Measurements from ENCODE around the gene STARD13. TPM values are rescaled to one million over a fixed set of nuclear protein-coding genes. Genes with fewer than 3 reads are reported as not detected.

Gene STARD13
- total RNA-seq, 1 experiment from 2014 or later: 4.1 TPM

DNA sequence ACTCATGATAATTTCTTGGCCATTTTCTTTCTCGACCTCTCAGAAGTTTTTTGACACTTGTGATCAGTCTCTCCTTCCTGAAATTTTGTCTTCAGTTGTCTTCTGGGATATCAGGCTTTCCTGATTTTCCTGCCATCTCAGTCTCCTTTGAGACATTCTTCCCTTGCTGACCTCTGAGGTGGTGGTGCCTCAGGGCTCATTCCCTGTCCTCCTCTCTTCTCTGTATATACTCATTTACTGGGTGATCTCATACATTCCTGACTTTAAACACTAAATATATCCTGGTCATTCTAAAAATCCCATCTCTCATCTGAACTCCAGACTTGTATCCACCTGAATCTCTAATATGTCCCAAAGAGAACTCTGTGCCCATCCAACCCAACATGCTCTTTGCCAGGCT is 31.3 kb upstream of the STARD13 start:
- Histone ChIP-seq H3K4me2 (ENCODE audit: low read length) (no peak overlapping the region), H4K20me1 (ENCODE audit: insufficient read depth) (no peaks in the 10 kb centered on the region), H3K9me2 (ENCODE audit: insufficient read depth) (no peaks in the 10 kb centered on the region), H3K27ac (ENCODE audit: low read depth, low read length) (no peak overlapping the region), H3K9me3 (ENCODE audit: control insufficient read depth in 1 of 2, insufficient read depth in 1 of 2, low read depth in 1 of 2, low read length in 2 of 2) (no peaks in the 10 kb centered on the region), H3K36me3 (ENCODE audit: control insufficient read depth in 1 of 2, insufficient read depth in 2 of 2, low read length in 2 of 2) (no peaks in the 10 kb centered on the region), H3K79me2 (ENCODE audit: insufficient read depth, low read length) (no peaks in the 10 kb centered on the region), H3K4me1 (ENCODE audit: control insufficient read depth in 1 of 2, insufficient read depth in 2 of 2, low read length in 2 of 2) (no peaks in the 10 kb centered on the region), H3K27me3 (ENCODE audit: insufficient read depth, low read length) (no peaks in the 10 kb centered on the region), H3K4me3 (replicated peaks in 1 of 2; ENCODE audit: low read depth in 1 of 2, low read length in 2 of 2) (no peak overlapping the region), H2AFZ (ENCODE audit: low read depth, low read length, poor library complexity, severe bottlenecking) (no peak overlapping the region), H3K9ac (ENCODE audit: low read length) (no peak overlapping the region)
- CTCF ChIA-PET: no interaction called here
- TF ChIP-seq JUND (IDR thresholded peaks at IDR 0.05) (no peak), SP1 (IDR thresholded peaks at IDR 0.05; ENCODE audit: low read depth) (no peak), ZFX (IDR thresholded peaks at IDR 0.05) (no peak), POLR2AphosphoS5 (IDR thresholded peaks at IDR 0.05; ENCODE audit: low read depth, low read length) (no peak), RAD21 (IDR thresholded peaks at IDR 0.05; ENCODE audit: low read depth) (no peak), SRF (IDR thresholded peaks at IDR 0.05; ENCODE audit: low read depth) (no peak), ZNF274 (IDR thresholded peaks at IDR 0.05; ENCODE audit: low read depth, low read length) (no peak), ELF1 (IDR thresholded peaks at IDR 0.05; ENCODE audit: borderline replicate concordance, low read depth) (no peak), EZH2phosphoT487 (IDR thresholded peaks at IDR 0.05; ENCODE audit: borderline replicate concordance) (no peak), EZH2 (IDR thresholded peaks at IDR 0.05) (no peak), YY1 (IDR thresholded peaks at IDR 0.05; ENCODE audit: extremely low read depth, insufficient replicate concordance, low read depth, low read length) (no peak), TCF7L2 (IDR thresholded peaks at IDR 0.05; ENCODE audit: borderline replicate concordance, extremely low read depth, insufficient read depth, insufficient read length) (no peak), SIN3A (IDR thresholded peaks at IDR 0.05; ENCODE audit: low read depth) (no peak)
- TF ChIP-seq, protein P1, sequence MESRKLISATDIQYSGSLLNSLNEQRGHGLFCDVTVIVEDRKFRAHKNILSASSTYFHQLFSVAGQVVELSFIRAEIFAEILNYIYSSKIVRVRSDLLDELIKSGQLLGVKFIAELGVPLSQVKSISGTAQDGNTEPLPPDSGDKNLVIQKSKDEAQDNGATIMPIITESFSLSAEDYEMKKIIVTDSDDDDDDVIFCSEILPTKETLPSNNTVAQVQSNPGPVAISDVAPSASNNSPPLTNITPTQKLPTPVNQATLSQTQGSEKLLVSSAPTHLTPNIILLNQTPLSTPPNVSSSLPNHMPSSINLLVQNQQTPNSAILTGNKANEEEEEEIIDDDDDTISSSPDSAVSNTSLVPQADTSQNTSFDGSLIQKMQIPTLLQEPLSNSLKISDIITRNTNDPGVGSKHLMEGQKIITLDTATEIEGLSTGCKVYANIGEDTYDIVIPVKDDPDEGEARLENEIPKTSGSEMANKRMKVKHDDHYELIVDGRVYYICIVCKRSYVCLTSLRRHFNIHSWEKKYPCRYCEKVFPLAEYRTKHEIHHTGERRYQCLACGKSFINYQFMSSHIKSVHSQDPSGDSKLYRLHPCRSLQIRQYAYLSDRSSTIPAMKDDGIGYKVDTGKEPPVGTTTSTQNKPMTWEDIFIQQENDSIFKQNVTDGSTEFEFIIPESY (IDR thresholded peaks at IDR 0.05; ENCODE audit: extremely low read depth, insufficient replicate concordance, low read length): no peak
- TF ChIP-seq, protein P2, sequence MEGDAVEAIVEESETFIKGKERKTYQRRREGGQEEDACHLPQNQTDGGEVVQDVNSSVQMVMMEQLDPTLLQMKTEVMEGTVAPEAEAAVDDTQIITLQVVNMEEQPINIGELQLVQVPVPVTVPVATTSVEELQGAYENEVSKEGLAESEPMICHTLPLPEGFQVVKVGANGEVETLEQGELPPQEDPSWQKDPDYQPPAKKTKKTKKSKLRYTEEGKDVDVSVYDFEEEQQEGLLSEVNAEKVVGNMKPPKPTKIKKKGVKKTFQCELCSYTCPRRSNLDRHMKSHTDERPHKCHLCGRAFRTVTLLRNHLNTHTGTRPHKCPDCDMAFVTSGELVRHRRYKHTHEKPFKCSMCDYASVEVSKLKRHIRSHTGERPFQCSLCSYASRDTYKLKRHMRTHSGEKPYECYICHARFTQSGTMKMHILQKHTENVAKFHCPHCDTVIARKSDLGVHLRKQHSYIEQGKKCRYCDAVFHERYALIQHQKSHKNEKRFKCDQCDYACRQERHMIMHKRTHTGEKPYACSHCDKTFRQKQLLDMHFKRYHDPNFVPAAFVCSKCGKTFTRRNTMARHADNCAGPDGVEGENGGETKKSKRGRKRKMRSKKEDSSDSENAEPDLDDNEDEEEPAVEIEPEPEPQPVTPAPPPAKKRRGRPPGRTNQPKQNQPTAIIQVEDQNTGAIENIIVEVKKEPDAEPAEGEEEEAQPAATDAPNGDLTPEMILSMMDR (IDR thresholded peaks at IDR 0.05 in 2 of 3, conservative IDR thresholded peaks at IDR 0.05 in 1 of 3; ENCODE audit: borderline replicate concordance in 1 of 3, insufficient read depth in 1 of 3, low read depth in 2 of 3, low read length in 2 of 3): no peak
- TF ChIP-seq, protein P3, sequence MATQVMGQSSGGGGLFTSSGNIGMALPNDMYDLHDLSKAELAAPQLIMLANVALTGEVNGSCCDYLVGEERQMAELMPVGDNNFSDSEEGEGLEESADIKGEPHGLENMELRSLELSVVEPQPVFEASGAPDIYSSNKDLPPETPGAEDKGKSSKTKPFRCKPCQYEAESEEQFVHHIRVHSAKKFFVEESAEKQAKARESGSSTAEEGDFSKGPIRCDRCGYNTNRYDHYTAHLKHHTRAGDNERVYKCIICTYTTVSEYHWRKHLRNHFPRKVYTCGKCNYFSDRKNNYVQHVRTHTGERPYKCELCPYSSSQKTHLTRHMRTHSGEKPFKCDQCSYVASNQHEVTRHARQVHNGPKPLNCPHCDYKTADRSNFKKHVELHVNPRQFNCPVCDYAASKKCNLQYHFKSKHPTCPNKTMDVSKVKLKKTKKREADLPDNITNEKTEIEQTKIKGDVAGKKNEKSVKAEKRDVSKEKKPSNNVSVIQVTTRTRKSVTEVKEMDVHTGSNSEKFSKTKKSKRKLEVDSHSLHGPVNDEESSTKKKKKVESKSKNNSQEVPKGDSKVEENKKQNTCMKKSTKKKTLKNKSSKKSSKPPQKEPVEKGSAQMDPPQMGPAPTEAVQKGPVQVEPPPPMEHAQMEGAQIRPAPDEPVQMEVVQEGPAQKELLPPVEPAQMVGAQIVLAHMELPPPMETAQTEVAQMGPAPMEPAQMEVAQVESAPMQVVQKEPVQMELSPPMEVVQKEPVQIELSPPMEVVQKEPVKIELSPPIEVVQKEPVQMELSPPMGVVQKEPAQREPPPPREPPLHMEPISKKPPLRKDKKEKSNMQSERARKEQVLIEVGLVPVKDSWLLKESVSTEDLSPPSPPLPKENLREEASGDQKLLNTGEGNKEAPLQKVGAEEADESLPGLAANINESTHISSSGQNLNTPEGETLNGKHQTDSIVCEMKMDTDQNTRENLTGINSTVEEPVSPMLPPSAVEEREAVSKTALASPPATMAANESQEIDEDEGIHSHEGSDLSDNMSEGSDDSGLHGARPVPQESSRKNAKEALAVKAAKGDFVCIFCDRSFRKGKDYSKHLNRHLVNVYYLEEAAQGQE (IDR thresholded peaks at IDR 0.05; ENCODE audit: low read depth): no peak
- TF ChIP-seq, protein P4, sequence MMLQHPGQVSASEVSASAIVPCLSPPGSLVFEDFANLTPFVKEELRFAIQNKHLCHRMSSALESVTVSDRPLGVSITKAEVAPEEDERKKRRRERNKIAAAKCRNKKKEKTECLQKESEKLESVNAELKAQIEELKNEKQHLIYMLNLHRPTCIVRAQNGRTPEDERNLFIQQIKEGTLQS (IDR thresholded peaks at IDR 0.05): no peak
- ATAC-seq (no peak), DNase-seq (ENCODE audit: low read depth, low spot score) (no peak)
- no TSS peak for BruUV-seq (replicated peaks)
- intact Hi-C loops (cut with micrococcal nuclease): no loop called here
- RAD21 ChIA-PET (ENCODE audit: low non-redundant PET in 1 of 2, low total read pairs in 2 of 2, uncharacterized antibody in 2 of 2, unreplicated experiment in 2 of 2): no interaction called here
- POLR2A ChIA-PET: no interaction called here
